NK-92 treated with Interleukin-12 subunit alpha and Interleukin-12 subunit beta, amount 100 ng/mL, for 24 hours (cell line): ENCODE measurements around the gene ARCN1.
A peak's percentile ranks its signal among the peaks of the same experiment; 100 is the strongest.

Source experiments
- DNase-seq: peaks from one replicate; lab custom pipeline; 2025; lab: John Stamatoyannopoulos, UW

The ARCN1 gene

DNA sequence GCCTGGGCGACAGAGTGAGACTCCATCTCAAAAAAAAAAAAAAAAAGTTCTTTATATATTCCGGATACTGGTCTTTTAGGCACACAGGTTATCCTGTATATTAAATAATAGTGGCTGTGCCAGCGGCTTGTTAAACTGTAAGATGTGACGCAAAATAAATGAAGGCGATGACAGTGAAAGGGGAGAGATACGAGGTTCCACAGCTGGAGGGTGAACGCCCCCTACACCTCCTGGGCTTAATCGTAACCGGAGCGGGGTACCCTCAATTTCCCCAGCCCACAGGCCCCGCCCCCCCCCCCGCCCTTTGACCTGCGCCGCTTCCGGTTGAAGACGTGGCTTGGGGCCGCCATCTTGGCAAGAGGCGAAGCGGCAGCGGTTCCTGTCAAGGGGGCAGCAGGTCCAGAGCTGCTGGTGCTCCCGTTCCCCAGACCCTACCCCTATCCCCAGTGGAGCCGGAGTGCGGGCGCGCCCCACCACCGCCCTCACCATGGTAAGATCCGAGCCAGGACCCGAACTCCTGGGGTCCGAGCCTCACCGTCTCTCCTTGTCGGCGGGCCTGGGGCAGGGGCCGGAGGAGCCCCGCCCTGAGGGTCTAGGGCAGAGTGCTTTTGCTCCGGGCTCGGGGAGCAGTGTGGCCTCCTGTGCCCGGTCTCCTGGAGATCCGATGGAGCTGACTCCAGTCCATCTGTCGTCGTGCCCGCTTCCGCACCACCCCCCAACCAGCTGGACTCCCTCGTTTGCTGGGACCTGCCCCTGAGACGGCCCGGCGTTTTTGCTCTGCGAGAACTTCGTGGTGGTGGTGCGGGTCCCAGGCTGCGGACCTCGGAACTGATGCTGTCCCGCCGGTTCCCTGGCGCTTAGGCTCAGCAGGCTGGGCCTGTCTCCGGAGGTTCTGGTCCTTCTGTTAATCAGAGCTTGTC is at the start of gene ARCN1:
ARCN1 (plus strand) TSS at position 349 of the 920 bp plus-strand sequence; CDS start at position 488, 139 bp downstream.
- DNase-seq: peak; percentile 82

DNA sequence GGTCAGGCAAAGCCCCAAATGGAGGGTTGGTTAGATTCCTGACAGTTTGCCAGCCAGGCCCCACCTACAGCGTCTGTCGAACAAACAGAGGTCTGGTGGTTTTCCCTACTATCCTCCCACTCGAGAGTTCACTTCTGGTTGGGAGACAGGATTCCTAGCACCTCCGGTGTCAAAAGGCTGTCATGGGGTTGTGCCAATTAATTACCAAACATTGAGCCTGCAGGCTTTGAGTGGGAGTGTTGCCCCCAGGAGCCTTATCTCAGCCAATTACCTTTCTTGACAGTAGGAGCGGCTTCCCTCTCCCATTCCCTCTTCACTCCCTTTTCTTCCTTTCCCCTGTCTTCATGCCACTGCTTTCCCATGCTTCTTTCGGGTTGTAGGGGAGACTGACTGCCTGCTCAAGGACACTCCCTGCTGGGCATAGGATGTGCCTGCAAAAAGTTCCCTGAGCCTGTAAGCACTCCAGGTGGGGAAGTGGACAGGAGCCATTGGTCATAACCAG is 49.6 kb upstream of the ARCN1 start:
- DNase-seq: no peak

DNA sequence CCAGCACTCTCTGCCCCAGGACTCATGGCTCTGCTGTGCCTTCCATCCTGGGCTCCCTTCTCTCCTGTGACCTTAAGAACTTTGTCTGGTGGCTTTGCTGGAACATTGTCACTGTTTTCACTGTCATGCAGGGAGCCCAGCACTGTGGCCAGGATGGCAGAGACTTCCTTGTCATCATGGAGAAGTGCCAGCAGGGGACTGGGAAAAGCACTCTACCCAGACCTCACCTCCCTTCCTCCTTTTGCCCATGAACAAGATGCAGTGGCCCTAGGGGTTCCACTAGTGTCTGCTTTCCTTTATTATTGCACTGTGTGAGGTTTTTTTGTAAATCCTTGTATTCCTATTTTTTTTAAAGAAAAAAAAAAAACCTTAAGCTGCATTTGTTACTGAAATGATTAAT is 47.9 kb upstream of the ARCN1 start:
- DNase-seq: no peak

DNA sequence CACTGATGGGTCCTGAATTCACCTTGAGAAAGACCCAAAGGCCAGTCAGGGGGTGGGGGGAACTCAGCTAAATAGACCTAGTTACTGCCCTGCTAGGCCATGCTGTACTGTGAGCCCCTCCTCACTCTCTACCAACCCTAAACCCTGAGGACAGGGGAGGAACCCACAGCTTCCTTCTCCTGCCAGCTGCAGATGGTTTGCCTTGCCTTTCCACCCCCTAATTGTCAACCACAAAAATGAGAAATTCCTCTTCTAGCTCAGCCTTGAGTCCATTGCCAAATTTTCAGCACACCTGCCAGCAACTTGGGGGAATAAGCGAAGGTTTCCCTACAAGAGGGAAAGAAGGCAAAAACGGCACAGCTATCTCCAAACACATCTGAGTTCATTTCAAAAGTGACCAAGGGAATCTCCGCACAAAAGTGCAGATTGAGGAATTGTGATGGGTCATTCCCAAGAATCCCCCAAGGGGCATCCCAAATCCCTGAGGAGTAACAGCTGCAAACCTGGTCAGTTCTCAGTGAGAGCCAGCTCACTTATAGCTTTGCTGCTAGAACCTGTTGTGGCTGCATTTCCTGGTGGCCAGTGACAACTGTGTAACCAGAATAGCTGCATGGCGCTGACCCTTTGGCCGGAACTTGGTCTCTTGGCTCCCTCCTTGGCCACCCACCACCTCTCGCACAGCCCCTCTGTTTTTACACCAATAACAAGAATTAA is 47.3 kb upstream of the ARCN1 start:
- no peak for DNase-seq

DNA sequence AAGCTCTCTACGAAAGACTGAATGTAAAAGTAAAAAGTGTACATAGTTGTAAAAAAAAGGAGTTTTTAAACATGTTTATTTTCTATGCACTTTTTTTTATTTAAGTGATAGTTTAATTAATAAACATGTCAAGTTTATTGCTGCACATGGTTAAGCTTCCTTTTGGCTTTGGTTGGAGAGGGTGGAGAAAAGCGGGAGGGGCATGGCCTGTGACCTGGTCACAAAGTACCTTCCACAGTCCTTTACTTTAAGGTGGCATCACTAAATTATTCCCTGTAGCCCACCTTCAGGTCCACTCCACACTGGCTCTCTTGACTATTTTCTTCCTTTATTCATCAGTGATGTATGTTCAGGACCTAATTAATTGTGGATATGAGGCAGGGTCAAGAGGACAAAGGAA is 45.5 kb upstream of the ARCN1 start:
- DNase-seq: no peak

DNA sequence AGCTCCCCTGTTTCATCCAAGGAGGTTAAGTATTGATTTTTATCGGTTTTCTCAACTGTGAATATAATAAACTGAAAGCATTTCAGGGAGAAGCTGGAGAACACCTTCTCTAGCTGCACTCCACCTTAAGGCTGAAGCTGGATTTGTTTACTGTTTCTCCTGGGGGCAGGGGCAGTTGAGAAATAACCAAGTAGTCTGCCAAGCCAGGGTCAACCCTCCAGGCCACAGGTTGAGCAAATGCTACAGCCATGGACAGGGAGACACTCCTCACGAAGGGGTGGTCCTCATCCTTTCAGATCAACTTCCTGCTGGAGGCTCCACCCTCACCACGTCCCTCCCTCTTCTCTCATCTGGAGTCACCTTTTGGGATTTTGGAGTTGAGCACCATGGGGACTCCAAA is 45.1 kb upstream of the ARCN1 start, which contains the start of gene TTC36:
TTC36 (plus strand) TSS at position 366 of the 400 bp plus-strand sequence; CDS start at position 387, 21 bp downstream.
- no peak for DNase-seq

DNA sequence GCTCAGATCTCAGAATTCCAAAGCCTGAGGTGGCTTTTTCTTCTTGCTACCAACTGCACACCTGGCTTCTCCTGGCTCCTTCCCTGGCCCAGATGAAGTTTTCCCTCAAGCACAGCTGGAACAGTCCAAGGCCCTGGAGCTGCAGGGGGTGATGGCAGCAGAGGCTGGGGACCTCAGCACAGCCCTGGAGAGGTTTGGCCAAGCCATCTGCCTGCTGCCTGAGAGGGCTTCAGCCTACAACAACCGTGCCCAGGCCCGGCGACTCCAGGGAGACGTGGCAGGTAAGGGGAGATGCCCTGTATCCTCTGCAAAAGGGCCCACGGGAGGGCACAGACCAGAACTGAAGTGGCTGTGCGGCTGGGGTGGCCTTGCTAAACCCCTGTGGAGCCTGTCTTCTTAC is 43.7 kb upstream of the ARCN1 start:
- DNase-seq: no peak

DNA sequence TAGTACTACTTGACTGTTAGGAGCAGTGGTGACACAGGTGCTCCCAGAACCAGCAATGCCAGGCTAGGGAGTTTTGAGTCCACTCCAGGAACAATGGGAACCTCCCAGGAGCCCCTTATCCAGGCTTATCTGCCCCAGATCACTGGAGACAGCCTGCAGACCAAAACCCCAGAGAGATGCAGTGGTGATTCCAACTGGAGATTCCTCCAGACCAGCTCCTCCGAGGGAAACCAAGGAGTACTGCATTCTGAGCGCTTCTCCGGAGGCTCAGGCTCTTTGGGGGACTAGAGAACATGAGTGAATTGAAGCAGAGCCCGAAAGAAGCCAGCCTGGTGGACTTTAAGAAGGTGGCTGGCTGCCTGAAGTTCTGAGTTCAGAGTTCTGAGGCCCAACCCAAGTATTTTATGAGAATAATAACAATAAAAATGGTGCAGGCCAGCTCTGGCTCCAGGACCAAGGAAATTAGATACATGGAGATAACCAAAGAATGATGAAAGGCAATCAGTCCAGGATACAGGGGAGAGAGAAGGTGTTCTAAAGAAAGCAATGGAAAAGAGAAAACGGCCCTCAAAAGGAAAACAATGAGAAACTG is 42.5 kb upstream of the ARCN1 start:
- DNase-seq: no peak

DNA sequence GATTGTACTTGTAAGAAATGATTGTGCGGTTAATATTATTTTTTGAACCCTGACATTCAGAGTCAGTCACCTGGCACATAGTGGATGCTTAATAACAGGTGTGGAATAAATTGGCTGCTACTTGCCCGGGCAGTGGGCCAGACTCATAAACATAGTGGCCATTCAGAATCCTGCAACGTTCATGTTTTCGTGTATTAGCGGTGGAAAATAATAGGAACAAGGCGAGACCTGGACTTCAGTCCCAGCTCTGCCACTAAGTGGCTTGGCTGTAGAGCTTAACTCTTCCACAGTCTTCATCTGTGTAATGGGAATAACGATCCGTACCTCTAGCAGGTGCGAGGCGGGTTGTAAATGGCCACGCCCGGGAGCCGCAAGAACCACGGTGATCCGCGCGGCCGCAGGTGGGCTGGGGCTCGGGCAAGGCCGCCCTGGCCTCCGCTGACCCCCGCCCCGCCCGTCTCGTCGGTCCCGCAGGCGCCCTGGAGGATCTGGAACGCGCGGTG is 42.0 kb upstream of the ARCN1 start:
- no peak for DNase-seq

DNA sequence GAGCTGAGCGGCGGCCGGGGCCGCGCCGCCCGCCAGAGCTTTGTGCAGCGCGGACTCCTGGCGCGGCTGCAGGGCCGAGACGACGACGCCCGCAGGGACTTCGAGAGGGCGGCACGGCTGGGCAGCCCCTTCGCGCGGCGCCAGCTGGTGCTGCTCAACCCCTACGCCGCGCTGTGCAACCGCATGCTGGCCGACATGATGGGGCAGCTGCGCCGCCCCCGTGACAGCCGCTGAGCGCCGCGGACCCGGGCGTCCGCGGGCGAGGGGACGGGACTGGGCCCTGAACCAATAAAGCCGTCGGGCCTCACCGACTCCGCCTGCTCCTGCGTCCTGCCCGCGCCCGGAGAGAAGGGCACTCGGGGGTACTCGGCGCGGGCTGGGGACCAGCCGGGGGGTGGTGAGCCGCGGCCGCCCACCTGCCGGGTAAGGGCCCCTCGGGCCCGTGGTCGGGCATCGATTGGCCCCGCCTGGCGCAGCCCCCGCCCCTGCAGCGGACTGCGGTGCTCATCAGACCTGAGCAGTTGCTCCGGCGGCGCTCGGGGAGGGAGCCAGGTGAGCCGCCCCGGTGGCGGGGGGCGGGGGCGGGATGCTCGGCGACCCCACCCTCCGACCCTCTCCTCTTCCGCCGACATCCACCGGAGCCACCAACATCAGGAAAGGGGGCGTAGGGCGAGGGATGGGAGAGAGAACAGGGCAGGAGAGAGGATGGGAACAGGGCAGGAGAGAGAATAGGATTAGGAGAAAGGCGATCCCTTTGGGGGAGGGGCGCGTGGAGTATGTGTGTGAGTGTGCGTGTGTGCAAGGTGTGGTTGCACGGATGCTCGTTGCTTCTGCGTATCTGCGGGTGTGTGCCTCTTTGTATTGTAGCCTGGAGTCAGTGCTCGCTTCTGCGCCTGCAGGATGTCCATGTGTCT is 41.3 kb upstream of the ARCN1 start, which contains the start of gene TMEM25:
TMEM25 (plus strand) TSS at position 510 of the 914 bp plus-strand sequence. CDS start 610 bp downstream, outside the sequence.
- peak; percentile 23 for DNase-seq

DNA sequence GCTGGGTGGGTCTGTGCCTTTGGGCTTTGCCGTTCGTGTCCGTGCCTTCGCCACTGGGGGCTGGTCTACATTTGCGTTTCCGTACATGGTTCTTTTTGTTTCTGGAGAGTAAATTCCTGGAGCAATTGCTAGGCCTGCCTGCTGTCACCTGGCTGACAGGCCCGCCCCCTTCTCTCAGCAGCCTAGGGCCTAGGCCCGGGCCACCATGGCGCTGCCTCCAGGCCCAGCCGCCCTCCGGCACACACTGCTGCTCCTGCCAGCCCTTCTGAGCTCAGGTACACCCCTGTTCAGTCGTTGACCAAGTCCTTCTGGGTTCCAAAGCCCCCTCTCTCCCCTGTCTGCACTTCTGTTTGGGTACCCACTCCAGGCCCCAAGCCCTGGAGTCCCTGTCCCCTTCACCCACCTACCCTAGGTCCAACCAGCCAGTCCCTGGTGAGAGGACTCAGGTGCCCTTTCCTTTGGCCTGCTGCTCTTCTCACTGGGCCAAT is 40.6 kb upstream of the ARCN1 start:
- DNase-seq: no peak

DNA sequence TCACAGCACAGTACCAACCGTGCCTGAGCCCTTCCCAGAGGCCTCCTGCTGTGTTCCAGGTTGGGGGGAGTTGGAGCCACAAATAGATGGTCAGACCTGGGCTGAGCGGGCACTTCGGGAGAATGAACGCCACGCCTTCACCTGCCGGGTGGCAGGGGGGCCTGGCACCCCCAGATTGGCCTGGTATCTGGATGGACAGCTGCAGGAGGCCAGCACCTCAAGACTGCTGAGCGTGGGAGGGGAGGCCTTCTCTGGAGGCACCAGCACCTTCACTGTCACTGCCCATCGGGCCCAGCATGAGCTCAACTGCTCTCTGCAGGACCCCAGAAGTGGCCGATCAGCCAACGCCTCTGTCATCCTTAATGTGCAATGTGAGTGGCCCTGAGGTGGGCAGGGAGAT is 40.1 kb upstream of the ARCN1 start:
- DNase-seq: no peak

DNA sequence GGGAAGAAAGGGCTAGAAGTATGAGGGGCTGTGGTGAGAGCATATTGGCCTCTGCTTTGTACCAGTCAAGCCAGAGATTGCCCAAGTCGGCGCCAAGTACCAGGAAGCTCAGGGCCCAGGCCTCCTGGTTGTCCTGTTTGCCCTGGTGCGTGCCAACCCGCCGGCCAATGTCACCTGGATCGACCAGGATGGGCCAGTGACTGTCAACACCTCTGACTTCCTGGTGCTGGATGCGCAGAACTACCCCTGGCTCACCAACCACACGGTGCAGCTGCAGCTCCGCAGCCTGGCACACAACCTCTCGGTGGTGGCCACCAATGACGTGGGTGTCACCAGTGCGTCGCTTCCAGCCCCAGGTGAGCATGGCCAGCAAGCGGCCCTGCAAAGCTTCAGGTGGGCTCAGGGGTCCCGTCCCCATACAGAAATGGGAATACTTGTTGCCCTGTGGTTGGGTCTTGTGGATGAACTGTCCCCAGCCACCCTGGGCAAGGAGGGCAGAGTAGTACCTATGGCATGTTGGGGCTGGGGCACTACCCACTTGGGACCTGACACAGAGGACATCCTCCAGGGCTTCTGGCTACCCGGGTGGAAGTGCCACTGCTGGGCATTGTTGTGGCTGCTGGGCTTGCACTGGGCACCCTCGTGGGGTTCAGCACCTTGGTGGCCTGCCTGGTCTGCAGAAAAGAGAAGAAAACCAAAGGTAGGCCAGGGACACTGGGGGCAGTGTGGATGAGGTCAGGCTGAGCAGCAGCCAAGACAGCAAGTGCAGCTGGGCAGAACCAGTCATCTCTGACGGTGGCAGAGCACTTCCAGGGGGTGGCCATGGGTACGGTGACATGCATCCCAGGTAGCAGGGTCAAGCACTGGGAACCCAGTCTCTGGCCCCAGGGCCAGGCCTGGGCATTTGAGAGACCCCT is 39.1 kb upstream of the ARCN1 start:
- no peak for DNase-seq

DNA sequence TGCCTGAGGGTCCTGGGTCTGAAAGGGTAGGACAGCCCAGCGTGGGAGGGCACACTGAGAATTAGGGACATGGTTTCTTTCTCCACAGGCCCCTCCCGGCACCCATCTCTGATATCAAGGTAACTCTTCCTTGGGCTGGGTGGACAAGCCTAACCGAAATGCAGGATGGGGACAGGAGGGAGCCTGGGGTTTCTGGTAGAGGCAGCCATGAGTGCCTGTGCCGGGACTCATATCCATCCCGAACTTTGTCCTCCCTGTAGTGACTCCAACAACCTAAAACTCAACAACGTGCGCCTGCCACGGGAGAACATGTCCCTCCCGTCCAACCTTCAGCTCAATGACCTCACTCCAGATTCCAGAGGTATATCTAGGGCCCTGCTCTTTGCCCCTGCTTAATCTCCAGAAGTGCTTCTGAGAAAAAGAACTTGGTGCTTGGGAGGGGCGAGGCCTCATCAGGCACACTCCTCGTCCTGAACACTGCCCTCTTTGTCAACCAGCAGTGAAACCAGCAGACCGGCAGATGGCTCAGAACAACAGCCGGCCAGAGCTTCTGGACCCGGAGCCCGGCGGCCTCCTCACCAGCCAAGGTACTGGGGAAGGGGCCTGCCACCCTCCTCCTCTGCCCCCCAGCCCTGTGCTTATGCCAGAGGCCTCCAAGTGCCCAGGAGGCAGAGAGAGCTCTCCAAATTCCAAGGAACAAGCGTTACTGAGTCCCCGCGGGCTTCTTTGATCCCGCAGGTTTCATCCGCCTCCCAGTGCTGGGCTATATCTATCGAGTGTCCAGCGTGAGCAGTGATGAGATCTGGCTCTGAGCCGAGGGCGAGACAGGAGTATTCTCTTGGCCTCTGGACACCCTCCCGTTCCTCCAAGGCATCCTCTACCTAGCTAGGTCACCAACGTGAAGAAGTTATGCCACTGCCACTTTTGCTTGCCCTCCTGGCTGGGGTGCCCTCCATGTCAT is 38.2 kb upstream of the ARCN1 start:
- no peak for DNase-seq

DNA sequence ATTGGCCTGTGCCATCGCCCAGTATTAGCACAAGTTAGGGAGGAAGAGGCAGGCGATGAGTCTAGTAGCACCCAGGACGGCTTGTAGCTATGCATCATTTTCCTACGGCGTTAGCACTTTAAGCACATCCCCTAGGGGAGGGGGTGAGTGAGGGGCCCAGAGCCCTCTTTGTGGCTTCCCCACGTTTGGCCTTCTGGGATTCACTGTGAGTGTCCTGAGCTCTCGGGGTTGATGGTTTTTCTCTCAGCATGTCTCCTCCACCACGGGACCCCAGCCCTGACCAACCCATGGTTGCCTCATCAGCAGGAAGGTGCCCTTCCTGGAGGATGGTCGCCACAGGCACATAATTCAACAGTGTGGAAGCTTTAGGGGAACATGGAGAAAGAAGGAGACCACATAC is 36.9 kb upstream of the ARCN1 start:
- no peak for DNase-seq

DNA sequence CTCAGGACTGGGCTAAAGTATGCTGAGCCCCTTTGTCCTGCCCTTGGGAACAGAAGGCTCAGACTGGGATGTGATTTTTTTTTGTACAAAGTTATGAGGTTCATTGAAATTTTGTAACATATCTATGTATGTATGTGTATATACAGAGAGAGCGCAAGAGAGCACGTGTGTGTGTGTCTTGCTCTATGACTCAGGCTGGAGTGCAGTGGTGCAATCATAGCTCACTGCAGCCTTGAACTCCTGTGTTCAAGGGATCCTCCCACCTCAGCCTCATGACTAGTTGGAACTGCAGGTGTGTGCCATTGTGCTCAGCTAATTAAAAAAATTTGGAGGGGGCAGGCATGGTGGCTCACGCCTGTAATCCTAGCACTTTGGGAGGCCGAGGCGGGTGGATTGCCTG is 35.5 kb upstream of the ARCN1 start:
- no peak for DNase-seq

DNA sequence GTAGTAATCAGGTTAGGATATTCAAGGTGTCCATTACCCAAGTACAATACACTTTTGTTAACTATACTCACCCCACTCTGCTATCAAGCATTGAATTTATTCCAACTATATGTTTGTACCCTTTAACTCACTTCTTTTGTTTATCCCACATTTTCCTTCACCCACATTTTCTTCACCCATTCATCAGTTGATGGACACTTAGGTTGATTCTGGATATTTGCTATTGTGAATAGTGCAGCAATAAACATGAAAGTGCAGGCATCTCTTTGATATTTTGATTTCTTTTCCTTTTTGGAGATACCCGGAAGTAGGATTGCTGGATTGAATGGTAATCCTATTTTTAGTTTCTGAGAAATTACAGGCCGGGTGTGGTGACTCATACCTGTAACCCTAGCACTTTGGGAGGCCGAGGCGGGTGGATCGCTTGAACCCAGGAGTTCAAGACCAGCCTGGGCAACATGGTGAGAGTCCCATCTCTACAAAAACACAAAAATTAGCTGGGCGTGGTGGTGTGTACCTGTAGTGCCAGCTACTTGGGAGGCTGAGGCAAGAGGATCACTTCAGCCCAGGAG is 34.7 kb upstream of the ARCN1 start:
- DNase-seq: no peak

DNA sequence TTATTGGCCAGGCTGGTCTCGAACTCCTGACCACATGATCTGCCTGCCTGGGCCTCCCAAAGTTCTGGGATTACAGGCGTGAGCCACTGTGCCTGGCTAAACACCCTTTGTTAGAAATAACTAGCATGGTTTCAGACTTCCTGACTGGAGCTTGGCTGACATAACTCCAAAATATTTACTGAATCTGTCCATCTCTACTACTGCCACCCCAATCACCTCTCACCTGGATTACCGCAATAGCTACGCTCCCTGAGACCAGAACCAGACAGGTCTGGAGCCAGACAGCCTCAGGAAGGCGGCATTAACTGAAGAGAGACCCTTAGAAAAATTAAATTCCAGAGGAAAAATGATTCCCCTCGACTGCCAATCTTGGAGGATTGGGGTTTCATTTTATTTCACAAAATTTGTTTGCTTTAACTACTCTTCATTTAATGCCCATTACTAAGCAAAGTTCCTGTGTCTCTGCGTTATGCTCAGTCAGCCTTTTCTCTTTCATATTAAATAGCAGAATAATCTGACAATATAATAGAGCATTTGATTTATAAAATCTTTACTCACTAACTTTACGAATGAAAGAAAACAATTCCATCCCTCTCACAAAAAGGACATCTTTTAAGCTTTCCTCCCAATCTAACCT is 28.1 kb upstream of the ARCN1 start:
- no peak for DNase-seq
